Stimulated activated CD4-positive, alpha-beta T cell treated with anti-CD3 and anti-CD28 coated beads, TNF-alpha, amount 100 ng/mL, for 48 hours (primary cell): ENCODE data around the gene TPT1.
"Not testable (repeated sequence)": the region's sequence is repeated elsewhere in the genome, so short reads cannot be mapped to it uniquely, and the experiment has no call there.

Experiments used
- DNase-seq, 3 donors: peaks; one replicate each; pipeline ENCODE4 v3.0.0-alpha.2; 2020; ENCODE audit warnings: low read depth in 3 of 3

TPT1 gene

GRCh38 chr13:45341034-45341798 lies at the start of gene TPT1:
Gene TPT1 (minus strand): TSS chr13:45341183. CDS start chr13:45341069, 114 bp downstream.
- peak; percentile 97 to 99 (median 98) for DNase-seq

- not testable (repeated sequence) for DNase-seq
These were observed 49.4 kb upstream of the TPT1 start for GRCh38 chr13:45390348-45390747.

- DNase-seq: no peak
These were observed 47.7 kb upstream of the TPT1 start for GRCh38 chr13:45388664-45389063.

GRCh38 chr13:45386892-45387575 lies 46.1 kb upstream of the TPT1 start:
- DNase-seq: not testable (repeated sequence)

GRCh38 chr13:45385907-45386553 lies 45.0 kb upstream of the TPT1 start:
- no peak for DNase-seq

DNA sequence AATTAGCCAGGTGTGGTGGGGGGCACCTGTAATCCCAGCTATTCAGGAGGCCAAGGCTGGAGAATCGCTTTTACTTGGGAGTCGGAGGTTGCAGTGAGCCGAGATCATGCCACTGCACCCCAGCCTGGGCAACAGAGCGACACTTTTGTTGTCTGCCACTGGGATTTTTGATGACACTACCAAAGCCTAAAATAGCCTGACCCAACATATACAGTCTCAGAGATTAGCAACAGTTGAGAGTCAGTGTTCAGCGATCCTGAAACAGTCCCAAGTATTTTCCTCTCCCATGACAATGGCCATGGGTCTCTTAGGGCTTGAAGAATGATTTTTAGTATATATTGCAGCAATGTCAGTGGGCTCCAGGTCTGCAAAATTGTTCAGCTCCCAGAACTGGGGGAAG lies 44.3 kb upstream of the TPT1 start:
- DNase-seq: no peak

- no peak for DNase-seq
These were observed 43.6 kb upstream of the TPT1 start for GRCh38 chr13:45384474-45385174.

GRCh38 chr13:45382739-45383138 lies 41.8 kb upstream of the TPT1 start:
- DNase-seq: not testable (repeated sequence)

DNA sequence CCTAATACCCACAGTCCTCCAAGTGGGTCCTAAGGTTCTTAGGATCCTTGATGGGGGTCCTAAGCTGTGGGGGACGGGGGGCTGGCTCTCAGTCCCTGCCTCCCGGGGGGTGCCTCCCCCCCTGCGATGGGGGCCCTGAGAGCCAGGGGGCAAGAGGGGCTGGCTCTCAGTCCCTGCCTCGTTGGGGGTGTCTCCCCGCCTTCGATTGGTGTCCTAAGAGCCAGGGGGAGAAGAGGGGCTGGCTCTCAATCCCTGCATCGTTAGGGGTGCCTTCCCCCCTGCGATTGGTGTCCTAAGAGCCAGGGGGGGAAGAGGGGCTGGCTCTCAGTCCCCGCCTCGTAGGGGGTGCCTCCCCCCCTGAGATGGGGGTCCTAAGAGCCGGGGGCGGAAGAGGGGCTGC lies 40.2 kb upstream of the TPT1 start:
- DNase-seq: no peak

- DNase-seq: not testable (repeated sequence)
These were observed 39.7 kb upstream of the TPT1 start for GRCh38 chr13:45380708-45381107.

GRCh38 chr13:45379516-45379915 lies 38.5 kb upstream of the TPT1 start:
- DNase-seq: not testable (repeated sequence)

GRCh38 chr13:45378786-45379185 lies 37.8 kb upstream of the TPT1 start:
- not testable (repeated sequence) for DNase-seq

DNA sequence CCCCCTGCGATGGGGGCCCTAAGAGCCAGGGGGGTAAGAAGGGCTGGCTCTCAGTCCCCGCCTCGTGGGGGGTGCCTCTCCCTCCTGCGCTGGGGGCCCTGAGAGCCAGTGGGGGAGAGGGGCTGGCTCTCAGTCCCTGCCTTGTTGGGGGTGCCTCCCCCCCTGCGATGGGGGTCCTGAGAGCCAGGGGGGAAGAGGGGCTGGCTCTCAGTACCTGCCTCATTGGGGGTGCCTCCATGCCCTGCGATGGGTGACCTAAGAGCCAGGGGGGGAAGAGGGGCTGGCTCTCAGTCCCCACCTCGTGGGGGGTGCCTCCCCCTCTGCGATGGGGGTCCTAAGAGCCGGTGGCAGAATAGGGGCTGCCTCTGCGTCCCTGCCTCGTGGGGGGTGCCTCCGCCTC lies 36.3 kb upstream of the TPT1 start:
- DNase-seq: not testable (repeated sequence)

- not testable (repeated sequence) for DNase-seq
These were observed 35.7 kb upstream of the TPT1 start for GRCh38 chr13:45376651-45377050.

DNA sequence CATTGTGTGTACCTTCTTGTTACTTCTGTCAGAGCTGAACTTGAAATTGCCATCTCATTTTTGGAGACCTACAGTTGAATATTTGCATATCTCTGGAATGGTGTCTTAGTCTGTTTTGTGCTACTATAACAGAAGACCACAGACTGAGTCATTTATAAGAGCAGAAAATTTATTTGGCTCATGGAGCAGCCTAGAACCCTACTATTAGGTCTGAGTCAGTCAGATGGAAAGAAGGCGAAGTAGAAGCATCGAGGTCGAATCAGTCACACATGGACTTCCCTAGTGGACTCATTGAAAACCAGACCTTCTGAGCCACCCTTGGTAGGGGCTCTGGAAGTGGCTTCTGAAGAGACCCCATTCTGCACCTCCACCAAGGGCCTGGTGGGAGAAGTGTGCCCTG lies 33.9 kb upstream of the TPT1 start:
- DNase-seq: no peak

- no peak for DNase-seq
These were observed 32.2 kb upstream of the TPT1 start for GRCh38 chr13:45373162-45373547.

DNA sequence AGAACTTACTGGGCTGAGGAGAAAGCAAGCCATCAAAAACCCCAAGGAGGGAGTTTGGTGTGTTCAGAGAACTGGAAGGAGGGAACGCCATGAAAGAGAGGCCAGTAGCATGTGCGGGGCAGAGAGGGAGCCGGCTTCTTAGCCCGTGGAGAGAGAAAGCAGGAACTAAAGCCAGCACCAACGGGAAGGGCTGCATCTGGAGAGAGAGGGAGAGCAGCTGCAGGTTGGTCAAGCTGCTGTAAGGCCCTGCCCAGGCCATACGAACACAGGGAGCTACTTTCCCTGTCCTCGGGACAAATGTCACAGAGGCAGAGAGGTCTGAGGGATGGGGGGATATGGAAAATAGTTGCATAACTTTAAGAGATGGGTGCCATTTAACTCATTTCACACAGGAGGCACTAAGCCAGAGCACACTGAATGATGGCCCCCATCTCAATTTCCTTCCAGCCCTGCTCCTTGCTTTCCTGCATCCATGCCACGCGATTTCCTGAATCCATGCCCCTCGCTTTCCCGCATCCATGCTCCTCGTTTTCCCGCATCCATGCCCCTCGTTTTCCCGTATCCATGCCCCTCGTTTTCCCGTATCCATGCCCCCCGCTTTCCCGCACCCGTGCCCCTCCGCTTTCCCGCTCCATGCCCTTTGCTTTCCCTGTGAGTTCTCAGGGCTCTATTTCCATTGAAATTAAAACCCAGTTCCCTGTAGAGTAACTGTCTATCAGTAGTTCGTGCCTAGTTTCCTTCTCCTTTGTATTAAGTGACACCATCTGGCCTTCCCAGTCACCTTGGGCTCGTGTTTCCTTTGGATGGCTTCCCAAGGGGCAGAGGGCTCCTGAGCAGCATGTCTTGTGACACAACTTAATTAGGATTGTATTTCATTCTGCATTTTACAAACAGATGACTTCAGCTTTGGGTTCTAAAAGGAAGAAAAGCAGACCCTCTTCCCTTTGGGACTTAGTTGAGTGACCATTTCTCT lies 31.5 kb upstream of the TPT1 start:
- no peak for DNase-seq

DNA sequence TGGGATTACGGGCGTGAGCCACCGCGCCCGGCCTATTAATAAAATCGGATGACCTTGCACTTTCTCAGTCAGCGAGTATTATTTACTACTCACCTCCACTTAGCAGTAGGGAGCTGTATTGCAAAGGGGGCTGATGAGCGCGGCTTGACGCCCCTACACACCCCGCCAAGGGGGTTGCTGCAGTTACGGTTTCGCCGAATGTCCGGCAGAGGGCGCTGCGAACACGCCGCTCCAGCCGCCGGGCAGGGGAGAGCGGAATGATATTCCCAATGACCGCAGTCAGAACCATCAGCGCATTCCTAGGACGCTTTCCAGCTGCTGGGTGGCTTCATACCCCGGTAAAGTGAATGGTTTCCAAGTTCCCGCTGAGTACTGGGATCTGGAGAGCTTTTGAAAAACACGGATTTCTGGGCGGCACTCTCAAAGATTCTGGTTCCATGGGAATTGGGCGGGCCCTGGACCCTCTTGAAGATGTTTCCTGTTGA lies 30.0 kb upstream of the TPT1 start:
- peak in 2 of 3 donors; percentile 22 to 26 for DNase-seq

GRCh38 chr13:45369116-45369515 lies 28.1 kb upstream of the TPT1 start:
- DNase-seq: no peak

- no peak for DNase-seq
These were observed 27.6 kb upstream of the TPT1 start for GRCh38 chr13:45368571-45368970.

GRCh38 chr13:45368005-45368404 lies 27.0 kb upstream of the TPT1 start:
- DNase-seq: no peak
